GM19035 (cell line): ENCODE data around the gene ANAPC2.
A peak's percentile ranks its signal among the peaks of the same experiment; 100 is the strongest.

Source experiments
- ATAC-seq: cut with Tn5 transposase; IDR thresholded peaks from one replicate; pipeline ENCODE4 v1.9.1; 2021; ENCODE audit not compliant: unreplicated experiment

The ANAPC2 gene

GRCh38 chr9:137188490-137189296 lies at the start of gene ANAPC2, which contains the start of gene SSNA1:
Gene ANAPC2 (minus strand): TSS chr9:137188560. CDS start chr9:137188532, 28 bp downstream.
Gene SSNA1 (plus strand): TSS chr9:137188676. CDS start chr9:137188727, 51 bp downstream.
- peak; percentile 80 for ATAC-seq

GRCh38 chr9:137236936-137237421 lies 48.6 kb upstream of the ANAPC2 start:
- ATAC-seq: no peak

- no peak for ATAC-seq
Measured at GRCh38 chr9:137236238-137236935, 48.0 kb upstream of the ANAPC2 start.

GRCh38 chr9:137235424-137236237 lies 47.3 kb upstream of the ANAPC2 start:
- no peak for ATAC-seq

GRCh38 chr9:137234758-137235423 lies 46.5 kb upstream of the ANAPC2 start:
- no peak for ATAC-seq

- ATAC-seq: no peak
Measured at GRCh38 chr9:137234055-137234697, 45.8 kb upstream of the ANAPC2 start.

GRCh38 chr9:137233143-137233980 lies 45.0 kb upstream of the ANAPC2 start:
- ATAC-seq: no peak

- ATAC-seq: no peak
Measured at GRCh38 chr9:137232510-137232909, 44.1 kb upstream of the ANAPC2 start.

- no peak for ATAC-seq
Measured at GRCh38 chr9:137232101-137232500, 43.7 kb upstream of the ANAPC2 start.

GRCh38 chr9:137231372-137232039 lies 43.1 kb upstream of the ANAPC2 start:
- no peak for ATAC-seq

GRCh38 chr9:137230705-137231371 lies 42.5 kb upstream of the ANAPC2 start, which contains the start of gene SLC34A3:
Gene SLC34A3 (plus strand): TSS chr9:137230901. CDS start chr9:137231703, 802 bp downstream.
- no peak for ATAC-seq

GRCh38 chr9:137229903-137230704 lies 41.7 kb upstream of the ANAPC2 start:
- ATAC-seq: no peak

- ATAC-seq: no peak
Measured at GRCh38 chr9:137228968-137229896, 40.9 kb upstream of the ANAPC2 start.

GRCh38 chr9:137228506-137228967 lies 40.2 kb upstream of the ANAPC2 start:
- no peak for ATAC-seq

GRCh38 chr9:137227853-137228505 lies 39.6 kb upstream of the ANAPC2 start:
- no peak for ATAC-seq
